ENCODE data around the gene PTPRG. TPM values are rescaled to one million over a fixed set of nuclear protein-coding genes. Genes with fewer than 3 reads are reported as not detected.

Gene PTPRG
- total RNA-seq, 1 experiment from 2014 or later, result 0.74 TPM

DNA sequence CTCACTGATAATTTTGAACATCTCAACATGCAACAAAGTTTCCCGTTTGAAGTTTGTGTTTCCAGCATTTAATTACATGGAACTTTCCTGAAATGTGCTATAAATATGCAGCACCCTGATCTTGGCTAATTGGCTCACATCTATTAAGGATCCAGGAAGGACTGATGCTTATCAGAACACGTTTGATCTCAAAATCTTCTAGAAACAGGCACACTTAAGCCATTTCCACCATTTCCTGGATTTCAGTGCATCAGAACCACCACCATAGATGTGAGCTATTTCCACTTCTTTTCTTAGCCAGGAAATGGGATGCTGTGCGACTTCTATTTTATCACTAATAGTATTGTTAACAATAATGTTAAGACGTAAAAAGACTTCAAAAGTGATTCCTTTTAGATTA, 583.1 kb downstream of the PTPRG start:
- ChIA-PET CTCF (no interaction called here), POLR2A (no interaction called here)
- H3K27me3 ChIP-seq (ENCODE audit: control insufficient read depth, insufficient read depth, low read length), result no peaks in the 10 kb centered on the region
- H3K27ac ChIP-seq (ENCODE audit: low read length), result no peak overlapping the region
- no peaks in the 10 kb centered on the region for H3K9me3 ChIP-seq (ENCODE audit: control insufficient read depth, insufficient read depth, low read depth, low read length)
- intact Hi-C loops (cut with micrococcal nuclease; ENCODE audit: unreplicated experiment), result no loop called here
- DNase-seq (ENCODE audit: low read depth, low spot score) (no peak), ATAC-seq (no peak)
- no peaks in the 10 kb centered on the region for H3K36me3 ChIP-seq (ENCODE audit: control insufficient read depth, insufficient read depth, low read length)
- BruUV-seq (replicated peaks), result no TSS peak
- no peaks in the 10 kb centered on the region for H3K4me1 ChIP-seq (ENCODE audit: control insufficient read depth, insufficient read depth, low read length)
- no peak overlapping the region for H3K4me3 ChIP-seq (ENCODE audit: low read depth in 2 of 2, low read length in 2 of 2)
- TF ChIP-seq, protein P1, sequence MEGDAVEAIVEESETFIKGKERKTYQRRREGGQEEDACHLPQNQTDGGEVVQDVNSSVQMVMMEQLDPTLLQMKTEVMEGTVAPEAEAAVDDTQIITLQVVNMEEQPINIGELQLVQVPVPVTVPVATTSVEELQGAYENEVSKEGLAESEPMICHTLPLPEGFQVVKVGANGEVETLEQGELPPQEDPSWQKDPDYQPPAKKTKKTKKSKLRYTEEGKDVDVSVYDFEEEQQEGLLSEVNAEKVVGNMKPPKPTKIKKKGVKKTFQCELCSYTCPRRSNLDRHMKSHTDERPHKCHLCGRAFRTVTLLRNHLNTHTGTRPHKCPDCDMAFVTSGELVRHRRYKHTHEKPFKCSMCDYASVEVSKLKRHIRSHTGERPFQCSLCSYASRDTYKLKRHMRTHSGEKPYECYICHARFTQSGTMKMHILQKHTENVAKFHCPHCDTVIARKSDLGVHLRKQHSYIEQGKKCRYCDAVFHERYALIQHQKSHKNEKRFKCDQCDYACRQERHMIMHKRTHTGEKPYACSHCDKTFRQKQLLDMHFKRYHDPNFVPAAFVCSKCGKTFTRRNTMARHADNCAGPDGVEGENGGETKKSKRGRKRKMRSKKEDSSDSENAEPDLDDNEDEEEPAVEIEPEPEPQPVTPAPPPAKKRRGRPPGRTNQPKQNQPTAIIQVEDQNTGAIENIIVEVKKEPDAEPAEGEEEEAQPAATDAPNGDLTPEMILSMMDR (IDR thresholded peaks at IDR 0.05), result no peak
- TF ChIP-seq SIN3A (IDR thresholded peaks at IDR 0.05; ENCODE audit: borderline replicate concordance, insufficient read depth, low read depth, low read length) (no peak), POLR2AphosphoS5 (IDR thresholded peaks at IDR 0.05; ENCODE audit: low read depth, low read length) (no peak), TCF7L2 (IDR thresholded peaks at IDR 0.05; ENCODE audit: low read depth, low read length) (no peak)
- TF ChIP-seq, protein P2, sequence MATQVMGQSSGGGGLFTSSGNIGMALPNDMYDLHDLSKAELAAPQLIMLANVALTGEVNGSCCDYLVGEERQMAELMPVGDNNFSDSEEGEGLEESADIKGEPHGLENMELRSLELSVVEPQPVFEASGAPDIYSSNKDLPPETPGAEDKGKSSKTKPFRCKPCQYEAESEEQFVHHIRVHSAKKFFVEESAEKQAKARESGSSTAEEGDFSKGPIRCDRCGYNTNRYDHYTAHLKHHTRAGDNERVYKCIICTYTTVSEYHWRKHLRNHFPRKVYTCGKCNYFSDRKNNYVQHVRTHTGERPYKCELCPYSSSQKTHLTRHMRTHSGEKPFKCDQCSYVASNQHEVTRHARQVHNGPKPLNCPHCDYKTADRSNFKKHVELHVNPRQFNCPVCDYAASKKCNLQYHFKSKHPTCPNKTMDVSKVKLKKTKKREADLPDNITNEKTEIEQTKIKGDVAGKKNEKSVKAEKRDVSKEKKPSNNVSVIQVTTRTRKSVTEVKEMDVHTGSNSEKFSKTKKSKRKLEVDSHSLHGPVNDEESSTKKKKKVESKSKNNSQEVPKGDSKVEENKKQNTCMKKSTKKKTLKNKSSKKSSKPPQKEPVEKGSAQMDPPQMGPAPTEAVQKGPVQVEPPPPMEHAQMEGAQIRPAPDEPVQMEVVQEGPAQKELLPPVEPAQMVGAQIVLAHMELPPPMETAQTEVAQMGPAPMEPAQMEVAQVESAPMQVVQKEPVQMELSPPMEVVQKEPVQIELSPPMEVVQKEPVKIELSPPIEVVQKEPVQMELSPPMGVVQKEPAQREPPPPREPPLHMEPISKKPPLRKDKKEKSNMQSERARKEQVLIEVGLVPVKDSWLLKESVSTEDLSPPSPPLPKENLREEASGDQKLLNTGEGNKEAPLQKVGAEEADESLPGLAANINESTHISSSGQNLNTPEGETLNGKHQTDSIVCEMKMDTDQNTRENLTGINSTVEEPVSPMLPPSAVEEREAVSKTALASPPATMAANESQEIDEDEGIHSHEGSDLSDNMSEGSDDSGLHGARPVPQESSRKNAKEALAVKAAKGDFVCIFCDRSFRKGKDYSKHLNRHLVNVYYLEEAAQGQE (IDR thresholded peaks at IDR 0.05; ENCODE audit: insufficient read depth in 1 of 2, low read depth in 2 of 2, low read length in 1 of 2), result no peak
- in situ Hi-C loops (cut with HindIII; ENCODE audit: low pct_unique_long_range_greater_than_20kb, low sequenced_read_pairs), result no loop called here

DNA sequence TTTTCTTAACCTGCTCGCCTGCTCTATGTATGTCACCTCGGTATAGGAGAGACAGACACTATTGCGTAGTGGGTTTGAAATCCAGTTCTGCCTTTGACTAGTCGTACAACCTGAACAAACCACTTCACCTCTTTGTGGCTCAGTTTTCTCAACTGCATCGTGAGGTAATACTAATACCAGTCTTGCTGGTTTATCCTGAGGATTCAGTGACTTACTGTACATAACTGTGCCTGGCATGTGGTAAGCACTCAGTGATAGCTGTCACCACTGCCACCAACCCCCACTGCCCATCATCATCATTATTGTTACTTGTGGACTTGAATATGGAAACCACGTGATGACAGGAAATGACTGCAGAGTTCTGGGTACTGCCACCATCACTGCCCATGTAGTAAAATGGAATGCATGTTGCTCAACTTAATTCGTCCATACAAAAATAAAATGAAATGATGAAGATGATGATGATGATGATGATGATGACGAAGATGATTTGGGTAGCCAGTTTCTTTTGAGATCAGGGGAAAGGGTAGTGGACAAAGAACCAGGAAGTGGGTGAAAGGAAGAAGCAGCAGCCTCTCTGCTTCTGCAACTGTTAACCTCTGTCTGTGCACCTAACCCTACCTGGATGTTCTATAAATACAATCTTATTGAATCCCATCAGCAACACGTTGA, 583.9 kb downstream of the PTPRG start:
- intact Hi-C loops (cut with micrococcal nuclease; ENCODE audit: unreplicated experiment) (no loop called here), in situ Hi-C loops (cut with HindIII; ENCODE audit: low pct_unique_long_range_greater_than_20kb, low sequenced_read_pairs) (no loop called here)
- Histone ChIP-seq H3K9me3 (ENCODE audit: control insufficient read depth, insufficient read depth, low read depth, low read length) (no peaks in the 10 kb centered on the region), H3K27me3 (ENCODE audit: control insufficient read depth, insufficient read depth, low read length) (no peaks in the 10 kb centered on the region), H3K36me3 (ENCODE audit: control insufficient read depth, insufficient read depth, low read length) (no peaks in the 10 kb centered on the region), H3K4me3 (ENCODE audit: low read depth in 2 of 2, low read length in 2 of 2) (no peak overlapping the region), H3K27ac (ENCODE audit: low read length) (no peak overlapping the region), H3K4me1 (ENCODE audit: control insufficient read depth, insufficient read depth, low read length) (no peaks in the 10 kb centered on the region)
- DNase-seq (ENCODE audit: low read depth, low spot score), result no peak
- ChIA-PET CTCF (no interaction called here), POLR2A (no interaction called here)
- no TSS peak for BruUV-seq (replicated peaks)
- TF ChIP-seq, protein P1 (IDR thresholded peaks at IDR 0.05), result no peak
- TF ChIP-seq POLR2AphosphoS5 (IDR thresholded peaks at IDR 0.05; ENCODE audit: low read depth, low read length) (no peak), TCF7L2 (IDR thresholded peaks at IDR 0.05; ENCODE audit: low read depth, low read length) (no peak), SIN3A (IDR thresholded peaks at IDR 0.05; ENCODE audit: borderline replicate concordance, insufficient read depth, low read depth, low read length) (no peak)
- TF ChIP-seq, protein P2 (IDR thresholded peaks at IDR 0.05; ENCODE audit: insufficient read depth in 1 of 2, low read depth in 2 of 2, low read length in 1 of 2), result no peak
- ATAC-seq, result no peak

Data from Panc1 (cell line).